H9 (cell line): ENCODE data around the gene UTS2R. TPM values are rescaled to one million over a fixed set of nuclear protein-coding genes. Genes with fewer than 3 reads are reported as not detected.

Experiments used
- DNase-seq: peaks from one replicate; pipeline ENCODE4 v3.0.0-alpha.2; 2017
- H2AFZ ChIP-seq: one replicate; pipeline ENCODE4 v1.6.1; 2013; ENCODE audit warnings: mild to moderate bottlenecking, low read length, control low read depth, moderate library complexity
- H2AK5ac ChIP-seq: 2 replicates; pipeline ENCODE4 v1.6.1; 2013; ENCODE audit warnings: low read length, control low read depth, mixed read lengths; ENCODE audit not compliant: insufficient read length
- H2BK120ac ChIP-seq: one replicate; pipeline ENCODE4 v1.6.1; 2013; ENCODE audit warnings: low read depth, mild to moderate bottlenecking, low read length, control low read depth, inconsistent platforms; ENCODE audit not compliant: poor library complexity, severe bottlenecking
- H2BK12ac ChIP-seq: 2 replicates; pipeline ENCODE4 v1.6.1; 2013; ENCODE audit warnings: low read length, control low read depth, mixed read lengths, low read depth; ENCODE audit not compliant: insufficient read length
- H2BK15ac ChIP-seq: 2 replicates; pipeline ENCODE4 v1.6.1; 2013; ENCODE audit warnings: low read depth, low read length, control low read depth
- H2BK20ac ChIP-seq: one replicate; pipeline ENCODE4 v1.6.1; 2013; ENCODE audit warnings: low read depth, mild to moderate bottlenecking, low read length, control low read depth, inconsistent platforms; ENCODE audit not compliant: poor library complexity, severe bottlenecking
- H2BK5ac ChIP-seq: 2 replicates; pipeline ENCODE4 v1.6.1; 2013; ENCODE audit warnings: low read length, control low read depth, mixed read lengths; ENCODE audit not compliant: insufficient read length
- H3K14ac ChIP-seq: 2 replicates; pipeline ENCODE4 v1.6.1; 2013; ENCODE audit warnings: low read length, control low read depth; ENCODE audit not compliant: insufficient read depth
- H3K18ac ChIP-seq: 2 replicates; pipeline ENCODE4 v1.6.1; 2013; ENCODE audit warnings: low read depth, mild to moderate bottlenecking, mixed read lengths, low read length, control low read depth; ENCODE audit not compliant: insufficient read length
- H3K23ac ChIP-seq: 2 replicates; pipeline ENCODE4 v1.6.1; 2013; ENCODE audit warnings: low read length, control low read depth, mixed read lengths, low read depth; ENCODE audit not compliant: insufficient read length
- H3K23me2 ChIP-seq: 2 replicates; pipeline ENCODE4 v1.6.1; 2013; ENCODE audit warnings: low read depth, mild to moderate bottlenecking, mixed read lengths, low read length, control low read depth; ENCODE audit not compliant: insufficient read length, poor library complexity, severe bottlenecking
- H3K27ac ChIP-seq: 2 replicates; pipeline ENCODE4 v1.5.1; 2013; ENCODE audit warnings: low read length, control low read depth, mixed read lengths, low read depth; ENCODE audit not compliant: insufficient read length
- H3K27me3 ChIP-seq: 2 replicates; pipeline ENCODE4 v1.6.1; 2013; ENCODE audit warnings: low read length, control low read depth, inconsistent platforms; ENCODE audit not compliant: insufficient read depth
- H3K4ac ChIP-seq: 2 replicates; pipeline ENCODE4 v1.6.1; 2013; ENCODE audit warnings: low read depth, mild to moderate bottlenecking, control low read depth, inconsistent platforms, low read length, moderate library complexity
- H3K4me1 ChIP-seq: 2 replicates; pipeline ENCODE4 v1.6.1; 2013; ENCODE audit warnings: low read length, control low read depth, inconsistent platforms; ENCODE audit not compliant: insufficient read depth
- H3K4me2 ChIP-seq: 2 replicates; pipeline ENCODE4 v1.6.1; 2013; ENCODE audit warnings: low read length, control low read depth, mixed read lengths; ENCODE audit not compliant: insufficient read length, insufficient read depth
- H3K56ac ChIP-seq: 2 replicates; pipeline ENCODE4 v1.6.1; 2013; ENCODE audit warnings: low read depth, mild to moderate bottlenecking, mixed read lengths, low read length, control low read depth; ENCODE audit not compliant: insufficient read length
- H3K79me1 ChIP-seq: 2 replicates; pipeline ENCODE4 v1.6.1; 2013; ENCODE audit warnings: low read depth, mild to moderate bottlenecking, moderate library complexity, low read length, control low read depth, inconsistent platforms; ENCODE audit not compliant: insufficient read depth, poor library complexity, severe bottlenecking
- H3K79me2 ChIP-seq: 2 replicates; pipeline ENCODE4 v1.6.1; 2013; ENCODE audit warnings: low read length, control low read depth, inconsistent platforms; ENCODE audit not compliant: insufficient read depth
- H3K9ac ChIP-seq: 2 replicates; pipeline ENCODE4 v1.6.1; 2013; ENCODE audit warnings: low read length, control low read depth, mixed read lengths; ENCODE audit not compliant: insufficient read length; ENCODE audit errors: extremely low read depth
- H3K9me3 ChIP-seq: one replicate; pipeline ENCODE4 v1.6.1; 2013; ENCODE audit warnings: low read depth, low read length, inconsistent platforms; ENCODE audit not compliant: control insufficient read depth
- H3T11ph ChIP-seq: one replicate; pipeline ENCODE4 v1.6.1; 2013; ENCODE audit warnings: mild to moderate bottlenecking, low read length, control low read depth, inconsistent platforms
- H4K20me1 ChIP-seq: one replicate; pipeline ENCODE4 v1.6.1; 2013; ENCODE audit not compliant: control insufficient read depth, insufficient read length, insufficient read depth
- H4K5ac ChIP-seq: 2 replicates; pipeline ENCODE4 v1.6.1; 2013; ENCODE audit warnings: low read depth, mild to moderate bottlenecking, mixed read lengths, low read length, control low read depth; ENCODE audit not compliant: insufficient read length
- H4K8ac ChIP-seq: replicated peaks from 2 replicates; pipeline ENCODE4 v1.6.1; 2013; ENCODE audit warnings: low read length, control low read depth, mixed read lengths, low read depth; ENCODE audit not compliant: insufficient read length
- H4K91ac ChIP-seq: 2 replicates; pipeline ENCODE4 v1.6.1; 2013; ENCODE audit warnings: low read depth, mild to moderate bottlenecking, moderate library complexity, mixed read lengths, low read length, control low read depth; ENCODE audit not compliant: insufficient read length
- H3K27ac Mint-ChIP-seq, 3 experiments: 2 replicates in 2 of 3; 3 replicates in 1 of 3; pipeline ENCODE4 v1.8.0; 2020 to 2021; ENCODE audit warnings: mixed read lengths in 3 of 3, mild to moderate bottlenecking in 1 of 3, moderate library complexity in 1 of 3
- H3K27me3 Mint-ChIP-seq: 2 replicates; pipeline ENCODE4 v1.8.0; 2021; ENCODE audit warnings: low read depth, mild to moderate bottlenecking, moderate library complexity, mixed read lengths
- H3K36me3 Mint-ChIP-seq, 3 experiments: 2 replicates in 2 of 3; 3 replicates in 1 of 3; pipeline ENCODE4 v1.8.0; 2020 to 2021; ENCODE audit warnings: low read depth in 3 of 3, mixed read lengths in 3 of 3; ENCODE audit not compliant: insufficient read depth in 1 of 3
- H3K4me1 Mint-ChIP-seq, 2 experiments: 2 replicates each; pipeline ENCODE4 v1.8.0; 2020; ENCODE audit warnings: mixed read lengths in 2 of 2
- H3K4me3 Mint-ChIP-seq, 2 experiments: 2 replicates in 1 of 2; 3 replicates in 1 of 2; pipeline ENCODE4 v1.8.0; 2020 to 2021; ENCODE audit warnings: mild to moderate bottlenecking in 2 of 2, mixed read lengths in 2 of 2, moderate library complexity in 1 of 2
- H3K9me3 Mint-ChIP-seq, 2 experiments: 2 replicates in 1 of 2; 3 replicates in 1 of 2; pipeline ENCODE4 v1.8.0; 2020; ENCODE audit warnings: mild to moderate bottlenecking in 2 of 2, mixed read lengths in 2 of 2, moderate library complexity in 1 of 2
- WGBS: extraction: QIAGEN DNeasy Blood & Tissue Kit; methylation state at CpG from one replicate; pipeline ENCODE4 v1.1.7; 2013; ENCODE audit warnings: missing lambda C conversion rate, low lambda C conversion rate, mixed read lengths; ENCODE audit not compliant: insufficient read length; ENCODE audit errors: extremely low coverage; 5-methylcytosine and 5-hydroxymethylcytosine counted together
- total RNA-seq: library from RNA; stranded (reverse); gene quantifications from 2 replicates; pipeline ENCODE4 v1.2.1, GENCODE V29; 2021
- TF ChIP-seq, protein P1 (sequence below): fragments of 200-600 bp; sonication (generic); conservative IDR thresholded peaks from 3 replicates; pipeline ENCODE4 v1.8.0; 2021; ENCODE audit warnings: antibody characterized with exemption, mild to moderate bottlenecking

UTS2R gene
- total RNA-seq, 1 experiment from 2014 or later: 0.94 TPM

DNA sequence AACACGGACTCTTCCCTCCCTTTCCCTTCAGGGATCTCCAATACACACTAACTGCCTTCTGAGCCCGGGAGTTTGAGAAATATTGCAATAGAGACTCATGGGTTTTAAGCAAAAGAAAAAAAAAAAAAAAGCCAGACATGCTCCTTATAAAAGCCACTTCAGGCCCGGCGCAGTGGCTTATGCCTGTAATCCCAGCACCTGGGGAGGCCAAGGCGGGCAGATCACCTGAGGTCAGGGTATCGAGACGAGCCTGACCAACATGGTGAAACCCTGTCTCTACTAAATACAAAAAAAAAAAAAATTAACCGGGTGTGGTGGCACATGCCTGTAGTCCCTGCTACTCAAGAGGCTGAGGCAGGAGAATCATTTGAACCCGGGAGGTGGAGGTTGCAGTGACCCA, 44.2 kb downstream of the UTS2R start:
- no peaks in the 10 kb centered on the region for H3K79me1 ChIP-seq
- no peak overlapping the region for H3K9ac ChIP-seq
- TF ChIP-seq, protein P1, sequence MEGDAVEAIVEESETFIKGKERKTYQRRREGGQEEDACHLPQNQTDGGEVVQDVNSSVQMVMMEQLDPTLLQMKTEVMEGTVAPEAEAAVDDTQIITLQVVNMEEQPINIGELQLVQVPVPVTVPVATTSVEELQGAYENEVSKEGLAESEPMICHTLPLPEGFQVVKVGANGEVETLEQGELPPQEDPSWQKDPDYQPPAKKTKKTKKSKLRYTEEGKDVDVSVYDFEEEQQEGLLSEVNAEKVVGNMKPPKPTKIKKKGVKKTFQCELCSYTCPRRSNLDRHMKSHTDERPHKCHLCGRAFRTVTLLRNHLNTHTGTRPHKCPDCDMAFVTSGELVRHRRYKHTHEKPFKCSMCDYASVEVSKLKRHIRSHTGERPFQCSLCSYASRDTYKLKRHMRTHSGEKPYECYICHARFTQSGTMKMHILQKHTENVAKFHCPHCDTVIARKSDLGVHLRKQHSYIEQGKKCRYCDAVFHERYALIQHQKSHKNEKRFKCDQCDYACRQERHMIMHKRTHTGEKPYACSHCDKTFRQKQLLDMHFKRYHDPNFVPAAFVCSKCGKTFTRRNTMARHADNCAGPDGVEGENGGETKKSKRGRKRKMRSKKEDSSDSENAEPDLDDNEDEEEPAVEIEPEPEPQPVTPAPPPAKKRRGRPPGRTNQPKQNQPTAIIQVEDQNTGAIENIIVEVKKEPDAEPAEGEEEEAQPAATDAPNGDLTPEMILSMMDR: no peak
- Mint-ChIP-seq H3K36me3 (peaks cover 11 to 20% (median 14%) of the 10 kb centered on the region in 3 experiments; a peak in 6 of 7 replicates), H3K4me1 (peaks cover 14 to 23% of the 10 kb centered on the region in 2 experiments), H3K4me3 (no peak overlapping the region), H3K27me3 (peaks cover 3% of the 10 kb centered on the region), H3K9me3 (no peaks in the 10 kb centered on the region; a peak in 2 of 5 replicates), H3K27ac (no peak overlapping the region)
- no peak overlapping the region for H2AFZ ChIP-seq
- H3K23me2 ChIP-seq: peaks cover 3% of the 10 kb centered on the region
- no peak overlapping the region for H2BK120ac ChIP-seq
- H4K91ac ChIP-seq: no peak overlapping the region
- no CpG with 5 or more reads among the region's 9 CpGs for WGBS
- H3K14ac ChIP-seq: no peak overlapping the region
- no peak overlapping the region for H3K23ac ChIP-seq
- no peak overlapping the region for H2BK20ac ChIP-seq
- H3T11ph ChIP-seq: no peak overlapping the region
- no peak overlapping the region for H2BK12ac ChIP-seq
- H3K79me2 ChIP-seq: no peaks in the 10 kb centered on the region
- H4K5ac ChIP-seq: no peak overlapping the region
- no peak overlapping the region for H3K4ac ChIP-seq
- H3K27ac ChIP-seq: no peak overlapping the region
- no peak overlapping the region for H2AK5ac ChIP-seq
- H3K4me1 ChIP-seq: no peaks in the 10 kb centered on the region
- H3K56ac ChIP-seq: no peak overlapping the region
- no peak overlapping the region for H3K4me2 ChIP-seq
- H4K8ac ChIP-seq: no peak overlapping the region
- no peak overlapping the region for H2BK15ac ChIP-seq
- H4K20me1 ChIP-seq: no peaks in the 10 kb centered on the region
- DNase-seq: no peak
- no peak overlapping the region for H3K18ac ChIP-seq
- no peaks in the 10 kb centered on the region for H3K27me3 ChIP-seq
- no peak overlapping the region for H2BK5ac ChIP-seq
- H3K9me3 ChIP-seq: no peaks in the 10 kb centered on the region
